EH (cell line): ENCODE data around the gene MGAT4A.
"Not testable (repeated sequence)": the region's sequence is repeated elsewhere in the genome, so short reads cannot be mapped to it uniquely, and the experiment has no call there.

Experiments
- DNase-seq: peaks from one replicate; pipeline ENCODE4 v3.0.0-alpha.2; 2015; ENCODE audit warnings: low read depth

MGAT4A gene

DNA sequence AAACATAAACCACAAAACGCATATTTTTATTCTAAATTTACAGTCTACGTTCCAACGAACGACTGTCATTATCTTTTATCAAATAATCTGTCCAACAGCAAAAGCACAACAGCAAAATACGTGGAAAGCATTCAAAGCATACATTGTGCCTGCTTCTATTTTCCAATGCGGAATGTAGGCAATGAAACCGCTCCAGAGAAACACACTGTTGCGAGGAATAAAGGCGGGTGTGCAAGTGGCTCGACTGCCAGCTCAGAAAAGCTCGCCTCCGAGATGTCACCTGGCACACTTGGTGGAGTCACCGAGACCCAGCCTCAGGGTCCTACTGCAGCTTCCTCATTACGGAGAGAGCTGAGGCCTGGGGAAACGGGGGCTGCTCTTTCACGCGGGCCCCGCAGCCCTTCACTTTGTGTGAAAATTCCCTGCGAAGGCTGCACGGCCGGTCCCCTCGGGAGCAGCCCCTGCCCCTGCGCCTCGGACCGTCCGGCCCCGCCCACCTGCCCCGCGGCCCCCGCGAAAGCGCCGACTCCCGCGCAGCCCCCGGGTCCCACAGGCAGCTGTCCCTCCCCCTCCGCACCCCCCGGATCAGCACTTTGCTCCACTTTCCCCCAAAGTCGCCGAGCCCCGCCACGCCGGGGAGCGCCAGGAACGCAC is 752 bp downstream of the MGAT4A start:
- DNase-seq, result peak; percentile 1

DNA sequence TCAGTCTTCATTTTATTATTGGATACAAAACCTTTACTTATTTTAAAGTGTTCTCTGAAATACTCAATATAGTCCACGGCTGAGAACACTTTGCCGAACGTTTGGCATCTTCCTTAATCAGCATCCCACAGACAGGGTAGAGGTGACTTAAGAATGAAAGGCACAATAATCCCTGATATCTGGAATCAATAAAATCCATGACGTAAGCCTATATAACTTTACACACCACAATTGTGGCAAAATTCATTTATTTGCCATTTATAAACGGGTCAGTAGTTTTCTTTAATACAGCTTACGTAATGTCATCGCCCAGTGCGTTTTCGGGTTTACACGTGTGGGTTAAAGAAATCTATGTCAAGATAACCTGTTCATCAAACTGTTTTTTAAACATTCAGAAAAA is 1.3 kb downstream of the MGAT4A start:
- DNase-seq, result no peak

DNA sequence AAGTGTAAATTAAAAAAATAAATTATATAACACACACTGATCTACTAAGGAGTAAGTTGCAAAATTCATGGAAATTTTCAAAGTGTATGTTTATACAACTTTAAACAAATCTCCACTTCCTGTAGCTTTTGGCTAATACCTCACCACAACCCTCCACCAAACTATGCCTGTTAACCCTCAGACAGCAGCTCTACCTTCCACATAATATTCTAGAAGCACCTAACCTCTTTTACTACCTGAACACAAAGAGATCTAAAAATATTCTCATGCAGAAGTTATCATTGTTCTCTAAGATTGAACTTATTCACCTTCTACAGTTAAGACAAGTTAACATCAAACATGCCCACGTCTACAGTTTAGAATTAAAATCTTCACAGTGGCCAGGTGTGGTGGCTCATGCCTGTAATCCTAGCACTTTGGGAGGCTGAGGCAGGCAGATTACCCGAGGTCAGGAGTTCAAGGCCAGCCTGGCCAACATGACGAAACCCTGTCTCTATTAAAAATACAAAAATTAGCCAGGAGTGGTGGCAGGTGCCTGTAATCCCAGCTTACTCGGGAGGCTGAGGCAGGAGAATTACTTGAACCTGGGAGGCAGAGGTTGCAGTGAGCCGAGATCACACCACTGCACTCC is 2.7 kb downstream of the MGAT4A start:
- DNase-seq, result not testable (repeated sequence)

DNA sequence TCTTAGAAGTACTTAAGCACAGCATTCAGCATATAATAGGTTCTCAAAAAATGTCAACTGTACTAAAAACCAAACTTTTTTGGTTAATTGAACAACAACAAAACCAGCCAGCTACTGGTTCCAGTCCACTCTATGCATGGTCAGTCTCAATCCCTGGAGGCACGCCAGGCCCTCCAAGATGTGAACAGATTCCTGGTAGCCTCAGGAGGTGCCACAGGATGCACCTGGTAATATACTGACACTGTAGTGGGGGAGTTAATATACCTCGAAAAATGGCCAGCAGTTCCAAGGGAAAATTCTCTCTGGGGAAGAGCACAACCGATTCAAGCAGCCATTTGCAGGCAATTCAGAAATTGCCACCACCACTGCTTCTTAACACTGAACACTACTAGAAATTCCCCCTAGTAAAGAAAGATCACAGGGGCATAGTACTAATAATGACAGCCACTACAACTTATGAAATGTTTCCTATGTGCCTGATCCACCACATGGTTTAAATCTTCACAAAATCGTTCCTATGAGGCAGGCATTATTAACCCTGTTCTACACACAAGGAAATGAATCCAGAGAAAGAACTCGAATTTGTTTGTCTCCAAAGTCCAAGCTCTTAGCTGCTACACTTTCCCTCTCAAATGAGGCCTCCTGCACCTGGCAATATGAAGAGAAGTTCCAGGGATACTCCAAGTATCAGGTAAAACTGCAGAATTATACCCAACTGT is 3.4 kb downstream of the MGAT4A start:
- no peak for DNase-seq

DNA sequence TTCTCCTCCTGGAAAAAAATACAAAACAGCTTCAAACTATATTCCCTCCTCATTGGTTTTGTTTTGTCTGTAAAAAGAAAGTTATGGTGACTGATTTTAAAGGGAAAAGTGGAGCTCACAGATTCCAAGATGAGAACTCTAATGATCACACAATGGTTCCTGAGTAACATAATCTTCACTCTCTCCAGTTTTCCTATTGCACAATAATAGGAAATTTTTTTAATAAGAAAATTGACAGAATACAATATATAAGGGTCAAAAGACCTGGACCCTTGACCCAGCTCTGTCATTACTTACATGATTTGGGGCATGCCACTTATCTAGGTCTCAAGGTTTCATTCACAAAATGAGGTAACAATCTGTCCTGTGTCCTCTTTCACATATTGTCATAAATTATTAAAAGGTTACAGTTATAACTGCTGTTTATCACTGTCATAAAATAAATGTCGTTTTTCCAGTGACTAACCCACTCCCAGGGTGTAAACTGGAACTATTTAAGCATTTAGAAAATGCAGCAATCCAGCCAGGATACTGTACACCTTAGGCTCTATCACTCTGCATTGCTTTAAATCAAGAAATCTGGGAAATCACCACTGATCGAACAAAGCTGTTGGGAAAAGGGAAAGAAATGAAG is 4.1 kb downstream of the MGAT4A start:
- no peak for DNase-seq

DNA sequence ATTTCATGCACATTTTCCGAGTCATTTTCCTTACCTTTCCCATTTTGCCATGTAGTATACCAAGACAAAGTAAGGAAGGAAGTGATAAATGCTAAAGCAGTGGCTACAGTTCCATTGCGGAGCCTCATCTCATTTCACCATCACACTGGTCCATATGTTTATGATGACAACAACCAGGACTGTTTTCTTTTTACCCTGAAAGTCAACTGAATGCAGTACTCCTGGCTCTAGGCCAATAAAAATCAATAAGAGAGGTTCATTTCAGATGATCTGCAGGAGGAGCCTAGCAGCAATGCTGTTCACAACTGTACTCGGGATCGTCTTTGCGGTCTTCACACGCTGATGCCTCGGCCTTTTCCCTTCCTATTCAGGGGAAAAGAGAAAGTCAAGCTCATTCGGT is 4.7 kb downstream of the MGAT4A start:
- DNase-seq, result no peak

DNA sequence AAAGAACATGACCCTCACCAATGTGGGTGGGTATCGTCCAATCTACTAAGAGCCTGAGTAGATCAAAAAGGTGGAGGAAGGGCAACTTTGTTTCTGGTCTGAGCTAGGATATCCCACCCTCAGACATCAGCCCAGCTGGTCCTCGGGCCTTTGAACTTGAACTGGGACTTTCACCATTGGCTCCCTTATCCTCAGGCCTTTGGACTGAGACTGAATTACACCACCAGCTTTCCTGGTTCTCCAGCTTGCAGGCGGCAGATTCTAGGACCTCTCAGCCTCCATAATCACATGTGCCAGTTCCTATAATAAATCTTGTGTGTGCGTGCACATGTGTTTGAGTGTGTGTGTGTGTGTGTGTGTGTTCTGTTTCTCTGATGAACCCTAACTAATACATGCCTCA is 10.6 kb downstream of the MGAT4A start:
- no peak for DNase-seq

DNA sequence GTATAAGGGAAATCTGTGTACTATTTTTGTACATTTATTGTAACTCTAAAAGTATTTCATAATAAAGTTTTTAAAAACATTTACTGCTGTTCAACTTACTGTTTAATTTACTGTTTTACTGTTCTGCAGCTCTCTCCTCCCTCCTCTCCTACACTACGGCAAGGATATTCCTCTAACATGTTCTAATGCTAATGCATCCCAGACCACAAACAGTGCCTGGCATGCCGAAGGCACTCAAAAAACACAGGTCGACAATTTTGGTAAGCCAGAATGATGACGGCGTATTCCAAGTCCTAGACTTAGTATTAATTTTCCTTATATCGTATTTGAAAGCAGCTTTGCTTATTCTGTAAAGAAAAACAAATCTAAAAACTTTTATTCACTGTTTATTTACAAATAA is 13.3 kb downstream of the MGAT4A start:
- DNase-seq, result no peak

DNA sequence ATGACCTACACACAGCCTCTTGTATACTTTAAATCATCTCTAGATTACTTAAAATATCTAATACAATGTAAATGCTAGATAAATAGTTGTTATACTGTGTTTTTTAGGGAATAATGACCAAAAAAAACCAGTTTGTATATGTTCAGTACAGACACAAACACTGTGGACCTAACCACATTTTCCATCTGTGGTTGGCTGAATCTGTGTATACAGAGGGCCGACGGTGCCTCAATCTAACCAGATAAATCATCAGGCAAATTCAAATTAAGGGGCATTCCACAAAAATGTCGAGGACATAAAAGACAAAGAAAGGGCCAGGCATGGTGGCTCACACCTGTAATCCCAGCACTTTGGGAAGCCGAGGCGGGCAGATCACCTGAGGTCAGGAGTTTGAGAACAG is 14.1 kb downstream of the MGAT4A start:
- no peak for DNase-seq

DNA sequence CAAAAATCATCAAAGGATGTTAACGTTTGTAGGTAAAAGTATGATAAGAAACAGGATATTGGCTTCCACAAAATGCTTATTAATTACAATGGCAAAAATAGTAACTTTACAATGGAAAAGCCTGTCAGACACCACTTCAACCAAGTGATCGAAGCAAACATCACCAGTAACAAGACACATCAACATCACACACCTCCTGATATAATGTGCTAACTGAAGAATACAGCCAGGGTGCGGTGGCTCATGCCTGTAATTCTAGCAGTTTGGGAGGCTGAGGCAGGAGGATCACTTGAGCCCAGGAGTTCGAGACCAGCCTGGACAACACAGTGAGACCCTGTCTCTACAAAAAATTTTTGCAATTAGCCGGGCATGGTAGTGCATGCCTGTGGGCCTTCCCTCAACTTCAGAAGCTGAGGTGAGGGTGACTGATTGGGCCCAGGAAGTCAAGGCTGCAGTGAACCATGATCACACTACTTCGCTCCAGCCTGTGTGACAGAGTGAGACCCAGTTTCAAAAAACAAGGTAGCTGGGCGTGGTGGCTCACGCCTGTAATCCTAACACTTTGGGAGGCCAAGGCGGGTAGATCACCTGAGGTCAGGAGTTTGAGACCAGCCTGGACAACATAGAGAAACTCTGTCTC is 15.0 kb downstream of the MGAT4A start:
- DNase-seq, result no peak

DNA sequence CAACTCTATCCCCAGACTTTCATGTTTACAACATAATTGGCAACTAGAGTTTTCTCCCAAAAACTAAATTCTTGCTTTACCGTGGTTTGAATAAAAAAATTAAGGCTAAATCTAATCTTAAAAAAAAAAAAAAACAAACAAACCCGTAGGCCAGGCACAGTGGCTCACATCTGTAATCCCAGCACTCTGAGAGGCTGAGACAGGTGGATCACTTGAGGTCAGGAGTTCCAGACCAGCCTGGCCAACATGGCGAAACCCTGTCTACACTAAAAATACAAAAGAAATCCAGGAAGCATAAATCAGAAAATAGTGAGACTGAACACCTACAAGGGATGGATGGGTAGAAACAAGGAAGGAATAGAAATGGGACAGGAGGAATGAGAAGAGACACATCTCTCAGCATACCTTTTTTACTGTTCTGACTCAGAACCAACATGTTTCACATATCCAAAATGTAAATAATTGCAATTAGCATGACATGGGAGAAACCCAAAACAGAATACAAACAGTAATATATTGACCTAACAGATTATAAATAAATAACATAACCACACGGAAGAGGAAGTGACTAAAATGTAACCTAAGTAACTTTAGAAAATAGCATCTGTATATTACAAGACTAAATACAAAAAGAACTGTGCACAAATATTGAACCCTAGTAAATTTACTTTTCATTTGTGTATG is 17.5 kb downstream of the MGAT4A start:
- DNase-seq, result no peak

DNA sequence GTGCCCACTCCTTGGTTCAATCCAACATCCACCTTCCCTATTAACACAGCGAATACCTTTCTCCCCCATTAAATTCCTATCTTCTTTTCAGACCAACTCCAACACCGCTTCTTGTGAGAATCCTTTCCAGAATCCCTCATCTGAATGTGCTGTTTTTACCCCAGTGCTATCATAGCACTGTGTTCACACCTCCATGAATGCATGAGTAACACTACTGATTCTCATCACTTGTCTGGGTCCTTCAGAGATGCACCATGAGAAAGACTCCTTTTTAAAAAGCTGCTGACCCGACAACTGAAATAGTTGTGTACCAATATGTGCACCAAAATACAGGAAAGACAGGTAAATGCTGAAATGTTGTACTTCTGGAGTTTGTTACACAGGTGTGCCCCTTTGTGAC is 18.8 kb downstream of the MGAT4A start:
- no peak for DNase-seq

DNA sequence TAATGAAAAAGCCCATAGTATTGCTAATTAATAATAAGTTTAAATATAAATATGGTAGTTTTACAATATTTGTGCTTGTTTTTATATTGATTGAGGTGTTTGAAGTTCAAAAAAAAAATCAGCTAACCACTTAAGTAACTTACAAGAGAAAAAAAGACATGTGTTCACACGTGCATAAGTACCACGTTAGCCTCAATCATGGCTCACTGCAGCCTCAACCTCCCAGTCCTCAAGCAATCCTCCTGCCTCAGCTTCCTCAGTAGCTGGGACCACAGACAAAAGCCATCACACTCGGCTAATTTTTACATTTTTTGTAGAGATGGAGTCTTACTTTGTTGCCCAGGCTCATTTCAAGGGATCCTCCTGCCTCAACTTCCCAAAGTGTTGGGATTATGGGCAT is 19.4 kb downstream of the MGAT4A start:
- DNase-seq, result no peak

DNA sequence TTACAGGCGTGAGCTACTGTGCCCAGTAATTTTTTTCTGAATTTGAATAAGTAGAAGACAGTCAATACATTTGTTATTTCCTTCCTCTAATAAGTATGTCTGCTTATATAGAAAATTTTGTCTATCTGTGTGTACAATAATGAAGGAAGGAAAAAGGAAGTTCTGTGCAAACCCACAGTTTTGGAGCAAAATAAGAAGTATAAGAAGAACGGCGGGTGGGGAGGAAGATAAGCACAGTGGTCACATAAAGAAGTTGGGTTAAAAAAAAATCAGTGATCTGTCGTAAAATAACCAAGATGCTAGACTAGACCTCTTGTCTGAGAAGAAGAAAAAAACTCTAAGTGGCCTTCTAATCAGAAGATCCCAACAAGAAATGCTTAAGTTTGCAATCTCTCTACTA is 20.2 kb downstream of the MGAT4A start:
- no peak for DNase-seq

DNA sequence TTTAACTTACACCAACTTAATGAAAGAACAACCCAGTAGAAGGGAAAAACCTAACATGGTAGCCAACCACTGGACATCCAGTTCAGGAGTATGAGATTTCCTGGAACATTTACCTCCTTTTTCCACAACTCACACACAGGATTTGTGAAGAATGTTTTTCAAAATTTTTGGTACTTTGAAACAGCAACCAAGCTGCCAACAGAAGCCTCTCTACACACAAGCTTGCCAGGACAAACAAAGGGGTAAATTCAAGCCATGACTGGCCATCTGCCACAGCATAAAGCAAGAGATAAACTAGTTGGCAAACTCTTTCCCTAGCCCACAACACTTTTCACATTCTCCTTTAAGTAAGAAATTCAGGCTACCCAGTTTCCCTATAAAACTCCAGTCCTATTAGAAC is 21.4 kb downstream of the MGAT4A start:
- no peak for DNase-seq

DNA sequence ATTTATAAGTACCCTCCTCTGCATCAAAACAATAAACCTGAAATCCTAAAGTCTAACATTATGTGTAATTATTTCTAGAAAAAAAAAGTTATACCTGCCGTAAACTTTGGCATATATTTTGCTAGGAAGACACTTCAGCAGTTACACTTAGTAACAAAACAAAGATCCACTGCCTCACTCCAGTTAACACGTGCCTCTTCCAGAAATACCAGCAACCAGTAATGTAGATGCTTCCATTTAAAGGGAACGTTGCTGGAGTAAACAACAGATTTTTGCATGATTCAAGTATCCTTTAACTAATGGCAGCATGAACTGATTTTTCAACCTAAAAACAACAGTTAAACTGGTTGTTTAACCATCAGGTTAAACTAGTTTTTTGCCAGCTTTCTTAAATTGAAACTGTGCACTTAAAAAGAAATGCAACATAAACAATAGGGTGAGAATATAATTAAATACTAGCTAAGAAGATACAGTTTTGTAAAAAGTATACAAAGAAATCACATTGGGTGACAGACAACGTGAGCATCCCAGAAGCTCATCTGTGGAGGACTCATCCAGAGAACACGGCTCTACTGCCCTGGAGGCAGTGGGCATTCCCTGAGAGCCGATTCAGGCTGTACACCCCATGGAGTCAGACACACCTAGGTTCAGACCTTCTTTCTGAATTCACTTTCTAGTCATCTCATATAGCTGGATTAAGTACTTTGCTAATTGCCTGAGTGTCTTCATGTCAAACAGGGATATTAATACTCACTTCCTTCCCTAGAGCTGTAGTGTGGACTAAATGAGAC is 22.3 kb downstream of the MGAT4A start:
- no peak for DNase-seq

DNA sequence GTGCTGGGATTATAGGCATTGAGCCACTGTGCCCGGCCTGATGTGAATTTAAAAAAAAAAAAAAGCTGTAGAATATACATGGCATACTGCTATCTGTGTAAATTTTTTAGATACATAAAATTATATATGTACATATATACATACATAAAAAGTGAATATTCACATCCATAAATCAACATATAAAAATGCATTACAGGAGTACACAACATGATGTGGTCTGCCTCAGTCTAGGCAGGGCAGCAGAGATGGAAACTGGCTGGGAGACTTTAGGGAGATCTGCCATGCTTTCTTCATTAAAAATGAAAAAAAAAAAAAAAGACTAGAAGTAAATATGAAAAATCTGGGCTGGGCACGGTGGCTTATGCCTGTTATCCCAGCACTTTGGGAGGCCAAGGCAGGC is 24.3 kb downstream of the MGAT4A start:
- no peak for DNase-seq

DNA sequence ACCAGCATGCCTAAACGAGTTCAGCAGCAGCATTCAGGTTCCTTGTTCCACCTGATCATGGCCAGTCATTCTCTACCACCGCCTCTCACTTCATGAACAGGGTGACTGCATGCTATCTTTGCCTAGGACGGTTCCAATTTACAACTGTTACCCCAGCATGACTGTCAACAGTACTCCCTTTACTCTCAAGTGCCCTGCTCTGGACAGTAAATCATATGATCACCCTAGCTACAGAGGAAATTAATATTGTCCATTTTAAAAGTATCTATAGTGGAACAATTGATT is 25.7 kb downstream of the MGAT4A start:
- DNase-seq, result no peak

DNA sequence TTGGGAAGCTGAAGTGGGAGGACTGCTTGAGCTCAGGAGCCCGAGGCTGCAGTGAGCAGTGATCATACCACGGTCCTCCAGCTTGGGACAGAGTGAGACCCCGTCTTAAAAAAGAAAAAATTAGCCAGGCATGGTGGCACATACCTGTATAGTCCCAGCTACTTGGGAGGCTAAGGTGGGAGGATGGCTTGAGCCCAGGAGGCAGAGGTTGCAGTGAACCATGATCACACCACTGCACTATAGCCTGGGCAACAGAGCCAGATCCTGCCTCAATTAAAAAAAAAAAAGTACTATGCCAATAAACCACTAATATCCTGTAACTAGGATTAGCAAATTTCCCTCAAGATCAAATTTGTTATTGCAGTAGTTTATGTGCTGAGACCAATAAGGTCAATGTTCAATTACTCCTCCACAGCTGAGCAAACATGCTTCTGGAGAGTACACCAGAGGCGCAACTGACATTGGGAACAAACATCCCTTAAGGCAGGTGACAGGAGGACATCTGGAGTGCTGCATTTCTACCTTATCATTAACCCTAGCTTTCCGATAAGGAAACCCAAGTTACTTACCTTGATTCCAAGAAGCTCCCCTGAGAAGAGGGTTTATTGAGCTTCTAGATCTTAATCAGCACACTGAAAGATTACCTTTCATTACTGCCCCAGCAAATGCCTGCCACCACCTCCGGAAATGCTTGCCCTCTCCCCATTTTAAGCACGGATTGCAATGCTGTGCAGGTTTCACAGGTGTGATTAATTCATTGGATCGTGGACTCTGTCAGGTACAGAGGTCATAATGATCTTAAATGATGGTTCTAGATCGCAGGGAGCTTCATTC is 26.2 kb downstream of the MGAT4A start:
- DNase-seq, result no peak

DNA sequence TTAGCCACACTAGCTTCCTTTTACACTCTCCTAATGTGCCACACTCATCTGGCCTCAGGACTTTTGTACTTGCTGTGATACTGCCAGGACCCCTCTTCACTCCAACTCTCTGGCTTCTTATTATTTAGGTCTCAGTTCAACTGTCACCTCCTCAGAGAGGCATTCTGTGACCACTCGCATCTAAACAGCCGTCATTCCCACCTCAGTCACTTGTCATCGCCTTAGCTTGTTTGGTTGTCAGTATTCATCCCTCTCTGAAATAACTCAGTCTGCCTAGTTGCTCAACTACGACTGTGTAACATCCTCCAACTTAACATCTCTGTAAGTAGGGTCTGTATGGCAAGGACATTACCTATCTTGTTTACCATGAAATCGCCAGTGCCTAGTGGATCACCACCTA is 27.2 kb downstream of the MGAT4A start:
- no peak for DNase-seq
